Measurements from ENCODE around the gene FRYL.

Gene FRYL

DNA sequence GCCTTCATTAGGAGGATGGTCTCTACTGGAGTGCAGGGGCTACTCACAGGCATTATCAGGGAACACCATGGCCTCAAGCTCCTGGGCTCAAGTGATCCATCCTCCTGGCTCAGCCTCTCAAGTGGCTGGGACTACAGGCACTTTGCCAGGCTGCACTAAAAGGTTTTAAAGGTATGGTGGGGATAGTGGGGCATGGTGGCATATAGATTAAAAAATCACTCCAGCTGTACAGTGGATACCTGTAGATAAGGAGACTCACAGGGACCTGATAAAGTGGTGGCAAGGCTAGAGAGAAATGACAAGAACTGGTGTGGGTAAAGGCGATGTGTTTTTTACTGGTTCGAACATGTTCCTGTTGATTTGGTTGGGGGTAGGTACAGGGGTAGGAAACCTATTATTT lies 284.1 kb downstream of the FRYL start:
- H3K4me3 ChIP-seq (ENCODE audit: low read depth, low read length): no peak overlapping the region

DNA sequence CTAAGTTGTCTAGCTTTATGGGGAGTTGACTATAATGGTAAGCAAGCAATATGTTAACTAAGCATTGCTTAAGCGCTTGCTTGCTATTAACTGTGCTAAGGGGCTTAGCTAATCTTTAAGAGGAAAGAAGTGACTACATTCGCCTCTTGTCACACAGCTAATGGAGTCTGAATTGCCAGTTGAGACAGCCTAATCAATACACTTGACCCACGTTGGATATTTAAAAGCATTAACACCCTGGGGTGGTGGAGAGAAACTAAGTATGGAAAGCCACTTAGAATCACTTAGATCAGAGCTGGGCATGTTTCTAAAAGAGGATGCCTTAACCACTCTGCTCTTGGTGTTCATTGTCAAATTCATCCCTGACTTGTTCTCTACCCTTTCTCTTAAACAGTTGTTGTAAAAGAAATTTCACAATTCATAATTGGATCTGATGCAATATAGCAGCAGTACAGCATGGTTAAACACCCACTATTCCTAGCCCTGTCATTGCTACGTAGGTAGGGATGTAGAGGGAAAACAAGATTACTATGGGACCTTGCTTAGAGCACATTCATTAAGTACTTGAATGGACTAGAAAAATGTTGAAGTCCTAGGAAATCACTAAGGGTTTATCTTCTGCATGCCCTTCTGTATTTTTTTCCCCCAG lies 286.5 kb downstream of the FRYL start:
- H3K4me3 ChIP-seq (ENCODE audit: low read depth, low read length): no peak overlapping the region

DNA sequence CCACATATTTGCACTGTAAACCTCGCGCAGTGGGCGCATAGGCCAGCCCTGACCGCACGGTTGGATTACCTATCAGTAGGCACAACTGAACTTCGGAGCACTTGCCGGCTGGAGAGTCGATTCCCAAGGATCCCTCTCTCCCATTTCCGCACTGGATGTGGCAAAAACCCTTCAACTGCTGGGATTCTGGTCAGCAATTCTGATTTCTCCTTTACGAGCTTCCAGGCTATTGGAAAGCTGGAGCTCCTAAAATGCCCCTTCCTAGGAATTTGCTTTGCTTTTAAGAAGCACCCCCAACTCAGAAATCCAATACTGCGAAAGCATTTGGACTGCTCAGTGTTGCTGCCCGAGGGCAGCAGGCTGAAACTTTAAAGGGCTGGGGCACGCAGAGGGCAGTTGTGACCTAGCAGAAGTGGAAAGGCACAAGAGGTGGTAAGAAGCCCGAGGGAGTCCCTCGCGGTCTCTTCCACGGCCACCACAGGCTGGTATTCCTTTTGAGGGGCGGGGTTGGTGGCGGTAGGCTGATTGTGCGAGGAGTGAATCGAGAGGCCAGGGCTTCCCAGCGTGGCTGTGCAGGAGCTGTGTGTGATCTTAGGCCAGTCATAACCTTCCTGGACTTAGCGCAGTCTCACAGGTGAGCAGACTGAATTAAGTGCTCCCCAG lies 288.4 kb downstream of the FRYL start:
- no peak overlapping the region for H3K4me3 ChIP-seq (ENCODE audit: low read depth, low read length)

DNA sequence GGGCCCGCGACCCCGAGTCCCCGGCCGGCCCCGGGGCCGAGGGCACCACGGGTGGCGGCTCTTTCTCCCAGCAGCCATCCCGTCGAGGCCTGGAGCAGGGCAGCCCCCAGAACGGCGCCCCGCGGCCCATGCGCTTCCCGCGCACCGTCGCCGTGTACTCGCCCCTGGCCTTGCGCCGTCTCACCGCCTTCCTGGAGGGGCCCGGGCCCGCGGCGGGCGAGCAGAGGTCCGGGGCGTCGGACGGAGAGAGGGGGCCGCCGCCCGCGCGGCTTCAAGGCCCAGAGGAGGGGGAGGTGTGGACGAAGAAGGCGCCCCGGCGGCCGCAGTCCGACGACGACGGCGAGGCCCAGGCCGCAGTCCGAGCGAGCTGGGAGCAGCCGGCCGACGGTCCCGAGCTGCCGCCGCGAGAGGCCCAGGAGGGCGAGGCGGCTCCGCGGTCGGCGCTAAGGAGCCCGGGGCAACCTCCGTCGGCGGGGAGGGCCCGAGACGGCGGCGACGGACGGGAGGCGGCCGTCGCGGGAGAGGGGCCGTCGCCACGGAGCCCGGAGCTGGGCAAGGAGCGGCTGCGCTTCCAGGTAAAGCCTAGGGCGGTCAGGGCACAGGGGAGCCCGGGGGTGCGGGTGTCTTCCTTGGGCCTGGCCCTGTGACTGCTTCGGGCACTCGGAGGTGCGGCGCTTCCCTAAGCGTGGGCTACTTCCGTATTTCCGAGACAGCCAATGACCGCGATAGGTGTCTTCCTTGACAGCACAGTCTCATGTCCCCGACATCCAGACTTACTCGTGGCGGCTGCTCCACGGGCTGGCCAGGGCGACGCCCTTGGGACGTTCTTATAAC lies 289.2 kb downstream of the FRYL start:
- H3K4me3 ChIP-seq (ENCODE audit: low read depth, low read length): peak overlapping the region; percentile 15

GRCh38 chr4:48490012-48490679 lies 289.9 kb downstream of the FRYL start, which contains the start of gene ZAR1:
TSS of gene ZAR1 (plus strand) at chr4:48490252. CDS start at chr4:48490292, 40 bp downstream.
- peak within 1 kb of the TSS; percentile 34 for H3K4me3 ChIP-seq (ENCODE audit: low read depth, low read length)

DNA sequence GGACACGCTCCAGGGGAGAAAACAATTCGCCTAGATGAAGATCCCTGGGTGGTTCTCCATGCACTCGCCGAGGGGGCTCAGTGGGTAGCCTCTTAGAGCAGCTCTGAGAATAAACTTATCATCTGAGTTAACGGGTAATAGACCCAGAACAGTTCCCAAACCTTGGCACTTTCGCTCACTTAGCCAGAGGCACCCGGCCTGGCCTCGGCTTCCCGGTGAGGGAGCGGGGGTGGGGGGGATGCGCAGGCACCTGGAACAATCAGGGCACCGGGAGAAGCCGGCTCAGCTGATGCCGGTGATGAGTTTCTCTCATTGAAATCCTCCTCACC lies 290.4 kb downstream of the FRYL start:
- H3K4me3 ChIP-seq (ENCODE audit: low read depth, low read length): peak overlapping the region; percentile 34

GRCh38 chr4:48484494-48485168 lies 295.4 kb downstream of the FRYL start:
- no peak overlapping the region for H3K4me3 ChIP-seq (ENCODE audit: low read depth, low read length)

DNA sequence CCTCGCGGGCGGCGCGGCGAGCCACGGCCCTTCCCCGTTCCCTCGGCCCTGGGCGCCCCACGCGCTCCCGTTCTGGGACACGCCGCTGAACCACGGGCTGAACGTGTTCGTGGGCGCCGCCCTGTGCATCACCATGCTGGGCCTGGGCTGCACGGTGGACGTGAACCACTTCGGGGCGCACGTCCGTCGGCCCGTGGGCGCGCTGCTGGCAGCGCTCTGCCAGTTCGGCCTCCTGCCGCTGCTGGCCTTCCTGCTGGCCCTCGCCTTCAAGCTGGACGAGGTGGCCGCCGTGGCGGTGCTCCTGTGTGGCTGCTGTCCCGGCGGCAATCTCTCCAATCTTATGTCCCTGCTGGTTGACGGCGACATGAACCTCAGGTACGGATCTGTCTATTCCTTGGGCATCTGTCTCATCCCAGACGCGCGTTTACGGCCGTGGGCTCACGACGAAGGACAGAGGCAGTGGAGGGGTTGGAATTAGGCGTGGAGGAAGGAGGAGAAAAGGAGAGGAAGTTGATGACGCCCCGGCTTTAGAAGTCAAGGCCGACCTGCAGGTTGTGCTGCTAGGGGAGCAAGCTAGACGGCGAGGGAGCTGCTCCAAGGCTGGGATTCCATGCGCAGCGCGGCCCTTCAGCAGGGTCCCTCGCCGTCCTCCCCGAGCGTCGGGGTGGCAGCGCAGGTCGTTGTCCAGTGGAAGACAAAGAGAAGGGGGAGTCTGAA lies 296.1 kb downstream of the FRYL start:
- peak overlapping the region; percentile 53 for H3K4me3 ChIP-seq (ENCODE audit: low read depth, low read length)

DNA sequence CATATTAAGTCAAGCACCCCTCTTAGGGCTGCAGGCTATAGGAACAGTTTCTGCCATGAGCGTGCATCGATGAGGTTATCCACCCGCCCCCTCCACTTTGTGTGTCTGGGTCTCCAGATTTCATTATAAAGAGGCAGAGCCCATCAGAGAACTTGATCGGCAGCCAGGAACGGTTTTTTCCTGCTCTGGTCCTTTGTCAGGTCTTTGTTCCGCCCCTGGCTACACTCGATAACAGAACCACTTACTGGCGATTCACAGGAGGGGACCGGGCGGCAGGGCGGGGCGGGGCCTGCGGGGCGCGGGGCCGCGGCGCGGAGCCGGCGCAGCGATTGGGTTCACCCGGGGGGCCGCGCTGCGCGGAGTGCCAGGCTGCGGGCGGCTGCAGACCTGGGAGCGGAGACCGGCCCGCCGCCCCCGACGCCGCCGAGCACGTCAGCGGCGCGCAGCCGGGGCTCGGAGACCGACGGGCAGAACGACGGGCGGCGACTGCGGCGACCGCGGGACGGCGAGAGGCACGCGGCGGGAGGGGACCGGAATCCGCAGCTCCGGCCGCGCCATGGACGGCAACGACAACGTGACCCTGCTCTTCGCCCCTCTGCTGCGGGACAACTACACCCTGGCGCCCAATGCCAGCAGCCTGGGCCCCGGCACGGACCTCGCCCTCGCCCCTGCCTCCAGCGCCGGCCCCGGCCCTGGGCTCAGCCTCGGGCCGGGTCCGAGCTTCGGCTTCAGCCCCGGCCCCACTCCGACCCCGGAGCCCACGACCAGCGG lies 296.9 kb downstream of the FRYL start, which contains the start of gene SLC10A4:
SLC10A4 (plus strand) TSS at position 338 of the 771 bp plus-strand sequence; CDS start at position 557, 219 bp downstream.
- peak within 1 kb of the TSS; percentile 53 for H3K4me3 ChIP-seq (ENCODE audit: low read depth, low read length)

DNA sequence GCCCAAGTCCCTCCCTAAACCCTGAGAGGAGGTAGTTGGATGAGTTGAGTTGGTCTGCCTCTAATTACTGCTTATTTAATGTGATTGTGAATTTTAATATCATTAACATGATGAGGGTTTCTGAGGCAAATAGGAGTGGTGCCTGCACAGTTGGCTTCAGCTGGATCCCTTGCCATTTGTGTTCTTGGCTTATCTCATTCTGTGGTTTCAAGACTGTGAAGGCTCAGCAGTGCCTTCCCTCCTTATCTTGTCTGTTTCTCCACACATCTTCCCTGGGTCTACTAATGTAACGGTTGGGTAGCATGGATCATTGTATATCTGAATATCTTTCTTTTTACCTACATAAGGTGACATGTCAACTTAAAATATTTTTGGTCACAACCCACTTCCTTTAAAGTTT lies 298.5 kb downstream of the FRYL start:
- no peak overlapping the region for H3K4me3 ChIP-seq (ENCODE audit: low read depth, low read length)

DNA sequence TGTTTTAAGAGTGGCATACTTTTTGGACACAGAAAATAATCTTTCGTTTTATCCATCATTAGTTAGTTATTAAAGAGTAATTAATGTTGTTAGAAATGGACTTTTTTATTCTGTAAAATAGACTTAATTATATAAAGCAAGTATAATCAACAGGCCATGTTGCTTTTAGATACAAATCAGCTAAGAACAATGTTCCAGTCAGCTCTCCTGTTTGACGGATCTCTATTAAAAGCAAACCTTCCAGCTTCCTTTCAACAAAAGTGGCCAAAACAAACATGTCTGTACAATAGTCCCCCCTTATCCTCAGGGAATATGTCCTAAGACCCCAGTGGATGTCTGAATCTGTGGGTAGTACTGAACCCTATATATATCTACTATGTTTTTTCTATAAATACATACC lies 301.8 kb downstream of the FRYL start:
- no peak overlapping the region for H3K4me3 ChIP-seq (ENCODE audit: low read depth, low read length)

GRCh38 chr4:48475770-48476169 lies 304.3 kb downstream of the FRYL start:
- no peak overlapping the region for H3K4me3 ChIP-seq (ENCODE audit: low read depth, low read length)

DNA sequence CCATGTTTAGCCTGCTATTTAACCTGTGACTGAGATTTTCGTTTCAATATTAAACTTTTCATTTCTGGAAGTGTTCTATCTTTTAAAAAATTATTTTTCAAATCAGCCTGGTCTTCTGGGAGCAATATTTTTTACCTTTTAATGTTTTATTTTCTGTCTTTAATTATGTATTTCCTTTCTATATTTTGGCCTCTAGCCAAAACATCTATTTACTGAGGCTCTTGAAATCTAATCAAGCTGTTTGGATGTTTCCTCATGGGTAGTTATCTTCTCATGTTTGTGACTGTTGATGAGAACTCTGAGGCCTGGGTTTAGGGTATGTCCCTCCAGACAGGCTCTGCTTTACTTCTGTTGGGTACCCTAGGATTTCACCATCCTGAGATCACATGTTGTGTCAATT lies 307.3 kb downstream of the FRYL start:
- H3K4me3 ChIP-seq (ENCODE audit: low read depth, low read length): no peak overlapping the region

- no peak overlapping the region for H3K4me3 ChIP-seq (ENCODE audit: low read depth, low read length)
Measured at GRCh38 chr4:48470570-48470969, 309.5 kb downstream of the FRYL start.

GRCh38 chr4:48470137-48470536 lies 309.9 kb downstream of the FRYL start:
- no peak overlapping the region for H3K4me3 ChIP-seq (ENCODE audit: low read depth, low read length)

DNA sequence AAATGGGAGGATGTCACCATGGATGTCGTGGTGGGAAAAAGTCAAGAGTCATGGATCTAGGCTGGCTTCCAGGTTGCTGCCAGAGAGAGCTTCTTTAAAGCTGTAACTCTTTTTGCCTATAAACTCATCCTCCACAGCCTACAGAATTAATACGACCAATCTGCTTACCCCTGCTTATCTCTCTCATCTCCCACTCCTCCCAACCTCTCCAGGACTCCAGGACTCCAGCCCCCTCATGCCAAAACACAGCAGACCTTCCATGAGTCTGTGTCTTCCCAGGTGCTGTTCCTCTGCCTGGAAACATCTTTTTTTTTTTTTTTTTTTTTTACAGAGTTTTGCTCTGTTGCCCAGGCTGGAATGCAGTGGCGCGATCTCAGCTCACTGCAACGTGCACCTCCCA lies 312.2 kb downstream of the FRYL start:
- no peak overlapping the region for H3K4me3 ChIP-seq (ENCODE audit: low read depth, low read length)

GRCh38 chr4:48467442-48467841 lies 312.6 kb downstream of the FRYL start:
- H3K4me3 ChIP-seq (ENCODE audit: low read depth, low read length): no peak overlapping the region

DNA sequence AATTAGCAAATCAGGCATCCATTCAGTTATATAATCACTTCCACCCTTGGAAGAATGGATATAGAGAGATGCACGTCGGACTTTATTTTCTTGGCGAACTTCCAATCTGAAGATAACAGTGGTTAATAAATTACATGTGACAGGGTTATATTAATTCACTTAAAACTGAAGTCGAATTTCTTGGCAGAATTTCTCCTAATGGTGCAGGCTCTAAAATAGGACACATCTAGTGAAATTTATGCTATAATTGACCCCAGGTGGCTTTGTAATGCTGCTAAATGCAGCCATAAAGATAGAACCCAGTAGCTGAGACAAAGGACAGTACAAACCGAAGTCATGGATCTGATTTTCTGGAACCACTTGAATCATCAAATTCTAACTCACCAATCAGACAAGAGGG lies 317.7 kb downstream of the FRYL start:
- no peak overlapping the region for H3K4me3 ChIP-seq (ENCODE audit: low read depth, low read length)

DNA sequence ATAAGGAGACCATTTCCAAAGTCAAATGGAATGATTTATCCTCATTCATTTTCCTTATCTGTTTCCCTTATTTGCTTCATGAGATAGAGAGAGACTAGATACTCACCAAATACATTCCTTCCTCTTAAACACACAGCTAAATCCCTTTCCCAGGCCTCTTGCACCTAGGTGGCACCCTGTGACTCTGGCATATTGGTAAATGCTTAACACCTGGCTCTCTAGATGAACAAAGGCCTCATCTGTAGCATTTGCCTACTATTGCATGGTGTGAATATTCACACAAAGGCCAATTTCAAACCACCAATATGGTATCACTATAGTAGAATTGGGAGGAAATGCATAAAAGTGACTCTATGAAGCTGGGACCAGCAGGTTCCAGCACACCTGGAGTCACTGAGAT lies 319.1 kb downstream of the FRYL start:
- no peak overlapping the region for H3K4me3 ChIP-seq (ENCODE audit: low read depth, low read length)

All from iPS-11a (cell line).